Activated CD8-positive, alpha-beta T cell treated with anti-CD3 and anti-CD28 coated beads for 36 hours (primary cell): ENCODE results near the gene MAP4K3. TPM values are rescaled to one million over a fixed set of nuclear protein-coding genes. Genes with fewer than 3 reads are reported as not detected.

Source experiments
- ATAC-seq: fragments of 200-7000 bp; cut with Tn5 transposase; one replicate; pipeline ENCODE4 v1.10.0; 2021; ENCODE audit warnings: mild to moderate bottlenecking, moderate library complexity
- CTCF ChIA-PET: fragments of 350-600 bp; sonication (Branson Sonifier 250); formaldehyde crosslinking; loops from one replicate; lab custom pipeline; 2021; ENCODE audit warnings: antibody characterized with exemption; lab: Charles Lee
- POLR2A ChIA-PET: fragments of 350-600 bp; sonication (Branson Sonifier 250); formaldehyde crosslinking; loops from one replicate; lab custom pipeline; 2021; ENCODE audit warnings: antibody characterized with exemption; lab: Charles Lee
- DNase-seq: peaks from one replicate; pipeline ENCODE4 v3.0.0-alpha.2; 2020
- H3K27ac Mint-ChIP-seq: one replicate; pipeline ENCODE4 v1.8.0; 2021; ENCODE audit warnings: mild to moderate bottlenecking, mixed read lengths
- H3K27me3 Mint-ChIP-seq: one replicate; pipeline ENCODE4 v1.8.0; 2021; ENCODE audit warnings: mixed read lengths
- H3K36me3 Mint-ChIP-seq: one replicate; pipeline ENCODE4 v1.8.0; 2021; ENCODE audit warnings: low read depth, mixed read lengths
- H3K4me1 Mint-ChIP-seq: one replicate; pipeline ENCODE4 v1.8.0; 2021; ENCODE audit warnings: low read depth, mixed read lengths
- H3K4me3 Mint-ChIP-seq: one replicate; pipeline ENCODE4 v1.8.0; 2021; ENCODE audit warnings: mild to moderate bottlenecking, moderate library complexity, mixed read lengths
- H3K9me3 Mint-ChIP-seq: one replicate; pipeline ENCODE4 v1.8.0; 2021; ENCODE audit warnings: mixed read lengths
- intact Hi-C: fragments of 100-400 bp; cut with micrococcal nuclease; formaldehyde crosslinking; loops from one replicate; pipeline ENCODE4 v1.10.0; 2022
- total RNA-seq, 2 experiments: library from RNA; stranded (reverse); gene quantifications; one replicate each; pipeline ENCODE4 v1.2.3, GENCODE V29; 2021
- TF ChIP-seq, protein P1 (sequence below): fragments of 200-600 bp; IDR thresholded peaks from one replicate; pipeline ENCODE4 v1.8.0; 2022; ENCODE audit warnings: antibody characterized with exemption, mild to moderate bottlenecking

MAP4K3 gene
- total RNA-seq, 2 experiments from 2014 or later, result 6.5 to 12.5 TPM

DNA sequence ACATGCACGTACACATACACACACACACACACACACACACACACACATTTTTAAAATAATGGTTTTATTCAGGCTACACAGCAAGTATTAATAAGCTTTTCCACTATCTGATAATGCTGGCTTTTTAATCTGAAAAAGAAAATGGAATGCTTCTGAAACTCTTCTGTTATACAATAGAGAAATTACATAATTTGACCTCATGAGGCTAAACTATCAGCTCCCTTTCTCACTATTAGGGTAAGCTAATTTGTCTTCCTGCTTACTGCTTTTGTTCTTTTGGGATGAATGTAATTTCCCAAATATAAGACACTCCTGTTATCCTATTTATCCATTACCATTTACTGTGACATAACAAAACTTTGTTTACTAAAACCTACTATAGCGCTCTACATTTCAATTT lies 41.8 kb downstream of the MAP4K3 start:
- Mint-ChIP-seq H3K9me3 (no peaks in the 10 kb centered on the region), H3K27me3 (no peaks in the 10 kb centered on the region), H3K36me3 (no peaks in the 10 kb centered on the region), H3K4me3 (no peak overlapping the region), H3K4me1 (peaks cover 23% of the 10 kb centered on the region), H3K27ac (no peak overlapping the region)
- ChIA-PET POLR2A (no interaction called here), CTCF (no interaction called here)
- ATAC-seq (no peak), DNase-seq (no peak)
- TF ChIP-seq, protein P1, sequence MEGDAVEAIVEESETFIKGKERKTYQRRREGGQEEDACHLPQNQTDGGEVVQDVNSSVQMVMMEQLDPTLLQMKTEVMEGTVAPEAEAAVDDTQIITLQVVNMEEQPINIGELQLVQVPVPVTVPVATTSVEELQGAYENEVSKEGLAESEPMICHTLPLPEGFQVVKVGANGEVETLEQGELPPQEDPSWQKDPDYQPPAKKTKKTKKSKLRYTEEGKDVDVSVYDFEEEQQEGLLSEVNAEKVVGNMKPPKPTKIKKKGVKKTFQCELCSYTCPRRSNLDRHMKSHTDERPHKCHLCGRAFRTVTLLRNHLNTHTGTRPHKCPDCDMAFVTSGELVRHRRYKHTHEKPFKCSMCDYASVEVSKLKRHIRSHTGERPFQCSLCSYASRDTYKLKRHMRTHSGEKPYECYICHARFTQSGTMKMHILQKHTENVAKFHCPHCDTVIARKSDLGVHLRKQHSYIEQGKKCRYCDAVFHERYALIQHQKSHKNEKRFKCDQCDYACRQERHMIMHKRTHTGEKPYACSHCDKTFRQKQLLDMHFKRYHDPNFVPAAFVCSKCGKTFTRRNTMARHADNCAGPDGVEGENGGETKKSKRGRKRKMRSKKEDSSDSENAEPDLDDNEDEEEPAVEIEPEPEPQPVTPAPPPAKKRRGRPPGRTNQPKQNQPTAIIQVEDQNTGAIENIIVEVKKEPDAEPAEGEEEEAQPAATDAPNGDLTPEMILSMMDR, result no peak
- intact Hi-C loops, result no loop called here

DNA sequence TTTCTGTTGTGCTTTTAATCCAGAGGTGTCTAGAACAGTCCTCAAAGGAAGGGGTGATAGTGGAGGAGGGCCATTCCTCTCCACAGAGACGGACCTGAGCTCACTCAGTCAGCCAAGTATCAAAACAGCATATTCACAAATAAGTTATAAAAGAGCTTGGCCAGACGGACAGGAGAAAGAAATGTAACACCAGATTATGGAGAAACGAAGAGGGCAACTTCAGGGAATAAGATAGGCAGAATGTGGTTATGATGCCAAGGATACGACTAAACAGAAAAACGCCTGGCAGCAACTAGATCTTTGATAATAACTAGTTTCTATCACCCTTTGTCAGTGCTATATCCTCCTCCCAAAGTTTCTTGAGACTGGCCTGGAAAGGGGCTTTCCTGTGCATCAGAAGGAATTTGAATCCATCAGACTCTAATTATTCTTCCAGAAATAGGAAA lies 42.5 kb downstream of the MAP4K3 start:
- Mint-ChIP-seq H3K4me3 (no peak overlapping the region), H3K4me1 (peaks cover 22% of the 10 kb centered on the region), H3K27ac (no peak overlapping the region), H3K36me3 (no peaks in the 10 kb centered on the region), H3K9me3 (no peaks in the 10 kb centered on the region), H3K27me3 (no peaks in the 10 kb centered on the region)
- intact Hi-C loops, result no loop called here
- ATAC-seq (no peak), DNase-seq (no peak)
- ChIA-PET CTCF (interaction anchor here (2.1 kb wide), 1 partner anchor 14 kb away, joined by 5 read pairs; no protein-coding TSS in a partner anchor), POLR2A (interaction anchor here (0.6 kb wide), 1 partner anchor 21 kb away, joined by 3 read pairs; no protein-coding TSS in a partner anchor)
- TF ChIP-seq, protein P1, result no peak

DNA sequence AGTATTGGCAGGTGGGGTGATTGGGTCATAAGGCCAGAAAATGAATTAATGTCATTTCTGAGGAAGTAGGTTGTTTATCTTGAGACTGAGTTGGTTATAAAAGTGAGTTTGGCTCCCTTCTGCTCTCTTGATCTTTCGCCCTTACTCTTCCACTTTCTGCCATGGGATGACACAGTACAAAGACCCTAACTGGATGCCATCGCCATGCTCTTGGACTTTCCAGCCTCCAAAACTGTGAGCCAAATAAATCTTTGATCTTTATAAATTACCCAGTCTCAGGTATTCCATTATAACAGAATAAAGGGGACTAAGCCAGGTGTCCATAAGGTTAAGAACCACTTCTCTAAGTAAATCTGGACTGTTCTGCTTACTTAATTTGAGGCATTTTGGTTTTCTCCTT lies 44.4 kb downstream of the MAP4K3 start:
- CTCF ChIA-PET, result no interaction called here
- POLR2A ChIA-PET, result no interaction called here
- Mint-ChIP-seq H3K27me3 (no peaks in the 10 kb centered on the region), H3K4me3 (no peak overlapping the region), H3K27ac (no peak overlapping the region), H3K36me3 (no peaks in the 10 kb centered on the region), H3K4me1 (peaks cover 24% of the 10 kb centered on the region), H3K9me3 (no peaks in the 10 kb centered on the region)
- TF ChIP-seq, protein P1, result no peak
- intact Hi-C loops, result no loop called here
- DNase-seq (no peak), ATAC-seq (no peak)

DNA sequence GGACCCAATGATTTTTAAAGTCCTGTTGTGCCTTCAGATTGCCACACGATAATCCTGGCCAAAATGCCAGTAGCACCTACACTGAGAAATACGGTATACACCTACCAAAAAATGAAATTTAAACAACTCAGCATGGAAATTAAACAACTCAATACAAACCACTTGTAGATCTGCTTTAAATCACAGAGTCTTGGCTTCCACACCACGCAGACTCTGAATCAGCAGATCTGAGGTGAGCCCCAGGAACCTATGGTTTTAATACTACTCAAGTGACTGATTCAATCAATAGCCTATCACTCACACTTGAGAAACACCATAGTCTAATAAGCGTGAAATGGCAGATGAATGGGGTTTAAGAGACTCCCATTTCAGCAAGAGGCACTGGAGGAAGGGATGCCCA lies 46.9 kb downstream of the MAP4K3 start:
- intact Hi-C loops, result no loop called here

DNA sequence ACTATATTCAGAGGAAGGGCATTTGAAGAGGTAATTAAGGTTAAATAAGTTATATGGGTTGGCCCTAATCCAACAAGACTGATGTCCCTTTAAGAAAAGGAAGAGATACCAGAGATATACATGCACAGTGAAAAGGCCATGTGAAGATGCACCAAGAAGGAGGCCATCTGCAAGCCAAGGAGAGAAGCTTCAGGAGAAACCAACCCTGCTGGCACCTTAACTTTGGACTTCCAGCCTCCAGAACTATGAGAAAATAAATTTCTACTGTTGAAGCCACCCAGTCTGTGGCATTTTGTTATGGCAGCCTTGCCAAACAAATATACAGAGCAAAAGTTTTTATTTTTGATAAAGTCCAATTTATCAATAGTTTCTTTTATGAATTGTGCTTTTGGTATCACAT lies 51.0 kb downstream of the MAP4K3 start:
- POLR2A ChIA-PET, result no interaction called here
- TF ChIP-seq, protein P1, result no peak
- H3K27ac Mint-ChIP-seq, result no peak overlapping the region
- CTCF ChIA-PET, result no interaction called here
- peaks cover 3% of the 10 kb centered on the region for H3K9me3 Mint-ChIP-seq
- H3K4me3 Mint-ChIP-seq, result no peak overlapping the region
- DNase-seq (no peak), ATAC-seq (no peak)
- H3K27me3 Mint-ChIP-seq, result no peaks in the 10 kb centered on the region
- H3K36me3 Mint-ChIP-seq, result peaks cover 3% of the 10 kb centered on the region
- H3K4me1 Mint-ChIP-seq, result peaks cover 29% of the 10 kb centered on the region
- intact Hi-C loops, result no loop called here

More for the DNA sequence above, 46.9 kb downstream of the MAP4K3 start:
- H3K4me3 Mint-ChIP-seq, result no peak overlapping the region
- peaks cover 3% of the 10 kb centered on the region for H3K36me3 Mint-ChIP-seq
- ChIA-PET POLR2A (no interaction called here), CTCF (no interaction called here)
- no peak overlapping the region for H3K27ac Mint-ChIP-seq
- no peak for ATAC-seq
- DNase-seq, result no peak
- TF ChIP-seq, protein P1, result no peak
- H3K9me3 Mint-ChIP-seq, result peaks cover 3% of the 10 kb centered on the region
- H3K27me3 Mint-ChIP-seq, result no peaks in the 10 kb centered on the region
- H3K4me1 Mint-ChIP-seq, result peaks cover 23% of the 10 kb centered on the region
